ENCODE results near the gene TLE2. TPM values are rescaled to one million over a fixed set of nuclear protein-coding genes. Genes with fewer than 3 reads are reported as not detected.

Gene TLE2
- total RNA-seq, 1 experiment from 2014 or later, result 7.7 TPM

DNA sequence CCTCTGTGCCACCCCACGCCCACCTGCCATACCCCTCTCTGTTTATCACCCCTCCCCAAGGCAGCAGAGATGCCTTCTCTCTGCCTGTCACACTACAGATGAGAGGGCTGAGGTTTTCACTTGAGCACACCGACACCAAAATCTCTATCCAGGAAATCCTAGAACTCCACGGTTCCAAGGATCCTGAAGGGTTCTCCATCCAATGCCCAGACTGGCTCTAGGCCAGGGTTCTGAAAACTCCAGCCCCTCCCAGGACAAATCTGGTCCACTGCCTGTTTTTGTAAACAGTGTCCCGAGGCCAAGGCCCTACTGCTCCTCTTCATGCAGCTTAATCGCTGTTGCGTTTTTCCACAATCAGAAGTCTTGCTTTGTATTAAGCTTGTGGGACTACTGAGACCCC lies 20.1 kb downstream of the TLE2 start:
- TF ChIP-seq EZH2phosphoT487 (IDR thresholded peaks at IDR 0.05; ENCODE audit: borderline replicate concordance, low read length) (no peak), EZH2 (IDR thresholded peaks at IDR 0.05; ENCODE audit: low read length, unreplicated experiment) (no peak)
- TF ChIP-seq, protein P1, sequence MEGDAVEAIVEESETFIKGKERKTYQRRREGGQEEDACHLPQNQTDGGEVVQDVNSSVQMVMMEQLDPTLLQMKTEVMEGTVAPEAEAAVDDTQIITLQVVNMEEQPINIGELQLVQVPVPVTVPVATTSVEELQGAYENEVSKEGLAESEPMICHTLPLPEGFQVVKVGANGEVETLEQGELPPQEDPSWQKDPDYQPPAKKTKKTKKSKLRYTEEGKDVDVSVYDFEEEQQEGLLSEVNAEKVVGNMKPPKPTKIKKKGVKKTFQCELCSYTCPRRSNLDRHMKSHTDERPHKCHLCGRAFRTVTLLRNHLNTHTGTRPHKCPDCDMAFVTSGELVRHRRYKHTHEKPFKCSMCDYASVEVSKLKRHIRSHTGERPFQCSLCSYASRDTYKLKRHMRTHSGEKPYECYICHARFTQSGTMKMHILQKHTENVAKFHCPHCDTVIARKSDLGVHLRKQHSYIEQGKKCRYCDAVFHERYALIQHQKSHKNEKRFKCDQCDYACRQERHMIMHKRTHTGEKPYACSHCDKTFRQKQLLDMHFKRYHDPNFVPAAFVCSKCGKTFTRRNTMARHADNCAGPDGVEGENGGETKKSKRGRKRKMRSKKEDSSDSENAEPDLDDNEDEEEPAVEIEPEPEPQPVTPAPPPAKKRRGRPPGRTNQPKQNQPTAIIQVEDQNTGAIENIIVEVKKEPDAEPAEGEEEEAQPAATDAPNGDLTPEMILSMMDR (conservative IDR thresholded peaks at IDR 0.05; ENCODE audit: low read depth, low read length), result no peak
- ATAC-seq (no peak), DNase-seq (no peak)
- no peaks in the 10 kb centered on the region for H3K27me3 ChIP-seq (ENCODE audit: low read length)
- ChIA-PET CTCF (no interaction called here), POLR2A (ENCODE audit: unreplicated experiment) (no interaction called here)
- no peak overlapping the region for H2AFZ ChIP-seq (ENCODE audit: low read length)
- no peaks in the 10 kb centered on the region for H4K20me1 ChIP-seq (ENCODE audit: low read length)
- H3K4me3 ChIP-seq (ENCODE audit: low read length), result no peak overlapping the region
- BruUV-seq (replicated peaks), result no TSS peak
- H3K36me3 ChIP-seq (ENCODE audit: low read depth, low read length), result no peaks in the 10 kb centered on the region
- no peak overlapping the region for H3K4me2 ChIP-seq (ENCODE audit: low read length)
- no peaks in the 10 kb centered on the region for H3F3A ChIP-seq (ENCODE audit: low read length, unreplicated experiment)
- no peaks in the 10 kb centered on the region for H3K9me3 ChIP-seq (ENCODE audit: low read length)
- no peaks in the 10 kb centered on the region for H3K79me2 ChIP-seq (ENCODE audit: low read length)
- intact Hi-C loops (cut with micrococcal nuclease), result no loop called here
- no peaks in the 10 kb centered on the region for H3K4me1 ChIP-seq (ENCODE audit: insufficient read depth, low read length)
- H3K9me2 ChIP-seq (replicated peaks; ENCODE audit: low read length), result no peaks in the 10 kb centered on the region
- H3K27ac ChIP-seq (ENCODE audit: low read length), result no peak overlapping the region
- no peak overlapping the region for H3K9ac ChIP-seq (ENCODE audit: low read length)

DNA sequence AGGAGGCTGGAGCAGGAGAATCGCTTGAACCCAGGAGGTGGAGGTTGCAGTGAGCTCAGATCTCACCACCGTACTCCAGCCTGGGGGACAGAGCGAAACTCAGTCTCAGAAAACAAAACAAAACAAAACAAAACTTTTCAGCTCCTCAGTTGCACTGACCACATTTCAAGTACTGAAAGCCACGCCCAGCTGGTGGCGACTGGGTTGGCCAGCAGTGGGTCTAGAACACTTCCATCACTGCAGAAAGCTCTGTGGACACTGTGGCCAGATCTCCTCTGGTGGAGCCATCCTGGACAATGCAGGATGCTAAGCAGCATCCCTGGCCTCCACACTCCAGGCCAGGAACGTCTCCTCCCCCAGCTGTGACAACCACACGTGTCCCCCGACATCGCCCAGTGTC lies 21.1 kb downstream of the TLE2 start:
- no peak overlapping the region for H3K4me2 ChIP-seq (ENCODE audit: low read length)
- no peaks in the 10 kb centered on the region for H3K9me2 ChIP-seq (replicated peaks; ENCODE audit: low read length)
- no peaks in the 10 kb centered on the region for H3K9me3 ChIP-seq (ENCODE audit: low read length)
- ATAC-seq, result no peak
- POLR2A ChIA-PET (ENCODE audit: unreplicated experiment), result no interaction called here
- H3K79me2 ChIP-seq (ENCODE audit: low read length), result no peaks in the 10 kb centered on the region
- no peak overlapping the region for H3K27ac ChIP-seq (ENCODE audit: low read length)
- no peak for DNase-seq
- intact Hi-C loops (cut with micrococcal nuclease), result no loop called here
- H2AFZ ChIP-seq (ENCODE audit: low read length), result no peak overlapping the region
- H3K4me1 ChIP-seq (ENCODE audit: insufficient read depth, low read length), result no peaks in the 10 kb centered on the region
- CTCF ChIA-PET, result interaction anchor here (0.7 kb wide), 1 partner anchor 15 kb away, joined by 4 read pairs; no protein-coding TSS in a partner anchor
- H3F3A ChIP-seq (ENCODE audit: low read length, unreplicated experiment), result no peaks in the 10 kb centered on the region
- BruUV-seq (replicated peaks), result no TSS peak
- no peak overlapping the region for H3K4me3 ChIP-seq (ENCODE audit: low read length)
- no peaks in the 10 kb centered on the region for H4K20me1 ChIP-seq (ENCODE audit: low read length)
- H3K27me3 ChIP-seq (ENCODE audit: low read length), result no peaks in the 10 kb centered on the region
- no peaks in the 10 kb centered on the region for H3K36me3 ChIP-seq (ENCODE audit: low read depth, low read length)
- H3K9ac ChIP-seq (ENCODE audit: low read length), result no peak overlapping the region
- TF ChIP-seq EZH2 (IDR thresholded peaks at IDR 0.05; ENCODE audit: low read length, unreplicated experiment), result no peak
- TF ChIP-seq EZH2phosphoT487 (IDR thresholded peaks at IDR 0.05; ENCODE audit: borderline replicate concordance, low read length), result no peak
- TF ChIP-seq, protein P1 (conservative IDR thresholded peaks at IDR 0.05; ENCODE audit: low read depth, low read length), result no peak

GRCh38 chr19:3006075-3006767 lies 22.9 kb downstream of the TLE2 start:
- H2AFZ ChIP-seq (ENCODE audit: low read length), result no peak overlapping the region
- H3F3A ChIP-seq (ENCODE audit: low read length, unreplicated experiment), result no peaks in the 10 kb centered on the region
- no peak overlapping the region for H3K4me3 ChIP-seq (ENCODE audit: low read length)
- H3K9me3 ChIP-seq (ENCODE audit: low read length), result no peaks in the 10 kb centered on the region
- H3K4me1 ChIP-seq (ENCODE audit: insufficient read depth, low read length), result no peaks in the 10 kb centered on the region
- no peaks in the 10 kb centered on the region for H3K79me2 ChIP-seq (ENCODE audit: low read length)
- BruUV-seq (replicated peaks), result no TSS peak
- no peaks in the 10 kb centered on the region for H3K36me3 ChIP-seq (ENCODE audit: low read depth, low read length)
- no peak overlapping the region for H3K27ac ChIP-seq (ENCODE audit: low read length)
- peak; percentile 3 for DNase-seq
- no peaks in the 10 kb centered on the region for H3K27me3 ChIP-seq (ENCODE audit: low read length)
- CTCF ChIA-PET, result no interaction called here
- intact Hi-C loops (cut with micrococcal nuclease), result no loop called here
- H3K4me2 ChIP-seq (ENCODE audit: low read length), result no peak overlapping the region
- no peaks in the 10 kb centered on the region for H4K20me1 ChIP-seq (ENCODE audit: low read length)
- H3K9ac ChIP-seq (ENCODE audit: low read length), result no peak overlapping the region
- TF ChIP-seq, protein P1 (conservative IDR thresholded peaks at IDR 0.05; ENCODE audit: low read depth, low read length), result no peak
- H3K9me2 ChIP-seq (replicated peaks; ENCODE audit: low read length), result no peaks in the 10 kb centered on the region
- no peak for ATAC-seq
- POLR2A ChIA-PET (ENCODE audit: unreplicated experiment), result no interaction called here
